Left ventricle myocardium inferior (tissue), 1 donor: Measurements from ENCODE around the gene CRABP1. TPM values are rescaled to one million over a fixed set of nuclear protein-coding genes. Genes with fewer than 3 reads are reported as not detected.

ENCODE experiments used
- DNase-seq: peaks from one replicate; pipeline ENCODE4 v3.0.0-alpha.2; 2020
- H3K27ac ChIP-seq: fragments of 200-600 bp; replicated peaks from 2 replicates; pipeline ENCODE4 v1.8.0; 2021
- H3K27me3 ChIP-seq: fragments of 200-600 bp; 2 replicates; pipeline ENCODE4 v1.8.0; 2021; ENCODE audit warnings: low read depth
- H3K36me3 ChIP-seq: fragments of 200-600 bp; 2 replicates; pipeline ENCODE4 v1.8.0; 2021
- H3K4me1 ChIP-seq: fragments of 200-600 bp; 2 replicates; pipeline ENCODE4 v1.8.0; 2021
- H3K4me3 ChIP-seq: fragments of 200-600 bp; 2 replicates; pipeline ENCODE4 v1.8.0; 2021; ENCODE audit warnings: mild to moderate bottlenecking, moderate library complexity
- H3K9me3 ChIP-seq: fragments of 200-600 bp; replicated peaks from 2 replicates; pipeline ENCODE4 v1.8.0; 2021
- CTCF ChIP-seq: fragments of 200-600 bp; IDR thresholded peaks from 2 replicates; pipeline ENCODE4 v1.8.0; 2021; ENCODE audit warnings: antibody characterized with exemption, mild to moderate bottlenecking, borderline replicate concordance
- intact Hi-C: fragments of 100-400 bp; cut with micrococcal nuclease; formaldehyde crosslinking; loops from one replicate; pipeline ENCODE4 v1.11.0; 2022
- total RNA-seq: library from RNA; stranded (reverse); fragmentation: NEBNext Ultra II Directional; extraction: Animal tissue kit (Norgen Biotek cat#: 25700); gene quantifications from one replicate; pipeline ENCODE4 v1.2.1, GENCODE V29; 2021
- donor health status: DM: no; HTN: yes; CAD: no; lungs with severe emphysema.

Gene CRABP1
- total RNA-seq, 1 donor from 2014 or later = not detected

- no peak overlapping the region for H3K27ac ChIP-seq
- peaks cover 42% of the 10 kb centered on the region for H3K27me3 ChIP-seq
- intact Hi-C loops = loop anchor here (10.0 kb wide), 1 partner anchor 53 kb away; the partner anchor contains the start of gene CRABP1
- H3K9me3 ChIP-seq = no peaks in the 10 kb centered on the region
- H3K4me1 ChIP-seq = no peaks in the 10 kb centered on the region
- no peaks in the 10 kb centered on the region for H3K36me3 ChIP-seq
- DNase-seq = no peak
- no peak for TF ChIP-seq CTCF
- H3K4me3 ChIP-seq = no peak overlapping the region
Measured at GRCh38 chr15:78397382-78397781, 57.2 kb downstream of the CRABP1 start.

Other genes with a start within 250 kb of the CRABP1 start
- not detected for gene SH2D7, start 247.8 kb upstream of the CRABP1 start, total RNA-seq
- gene CIB2, start 208.9 kb upstream of the CRABP1 start, total RNA-seq = 26.1 TPM
- gene IDH3A, start 191.0 kb upstream of the CRABP1 start, total RNA-seq = 465 TPM
- gene ACSBG1, start 105.8 kb upstream of the CRABP1 start, total RNA-seq = 0.25 TPM
- gene DNAJA4, start 75.8 kb upstream of the CRABP1 start, total RNA-seq = 115 TPM
- 24.6 TPM for gene SKIC8, start 40.7 kb upstream of the CRABP1 start, total RNA-seq
- 23.6 TPM for gene IREB2, start 97.9 kb downstream of the CRABP1 start, total RNA-seq
- gene HYKK, start 167.2 kb downstream of the CRABP1 start, total RNA-seq = 6.9 TPM
- gene PSMA4, start 200.1 kb downstream of the CRABP1 start, total RNA-seq = 109 TPM
- 2.2 TPM for gene CHRNA5, start 225.2 kb downstream of the CRABP1 start, total RNA-seq